RCC 7860 (cell line): Measurements from ENCODE around the gene NEK9.

ENCODE experiments used
- DNase-seq: peaks from one replicate; pipeline ENCODE4 v3.0.0-alpha.2; 2015; ENCODE audit warnings: low spot score
- FAIRE-seq: peaks from 2 replicates; lab custom pipeline; 2012; peaks lifted over from hg19 to GRCh38; lab: Jason Lieb, UNC

Gene NEK9

GRCh38 chr14:75044752-75045151 is 82.1 kb downstream of the NEK9 start:
- FAIRE-seq: no peak

DNA sequence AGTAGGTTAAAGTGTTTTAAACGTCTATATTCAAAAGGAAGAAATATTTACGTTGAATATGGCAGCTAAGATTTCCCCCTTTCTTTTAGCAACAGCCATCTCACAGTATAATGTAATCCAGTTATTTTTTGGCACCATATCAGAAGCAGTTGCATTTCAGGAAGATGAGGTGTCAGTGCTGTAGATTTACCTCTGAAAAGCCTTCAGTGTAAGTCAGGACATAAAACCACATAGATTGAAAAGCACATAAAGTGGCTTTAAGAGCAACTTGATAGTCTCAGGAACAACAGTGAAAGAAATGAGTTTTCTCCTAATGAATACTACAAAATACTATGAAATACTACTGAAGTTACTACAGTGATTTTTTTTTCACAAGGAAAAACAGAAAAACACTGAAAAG is 82.5 kb downstream of the NEK9 start:
- FAIRE-seq (peak; percentile 45), DNase-seq (peak; percentile 48)

More at GRCh38 chr14:75044752-75045151, 82.1 kb downstream of the NEK9 start:
- no peak for DNase-seq

DNA sequence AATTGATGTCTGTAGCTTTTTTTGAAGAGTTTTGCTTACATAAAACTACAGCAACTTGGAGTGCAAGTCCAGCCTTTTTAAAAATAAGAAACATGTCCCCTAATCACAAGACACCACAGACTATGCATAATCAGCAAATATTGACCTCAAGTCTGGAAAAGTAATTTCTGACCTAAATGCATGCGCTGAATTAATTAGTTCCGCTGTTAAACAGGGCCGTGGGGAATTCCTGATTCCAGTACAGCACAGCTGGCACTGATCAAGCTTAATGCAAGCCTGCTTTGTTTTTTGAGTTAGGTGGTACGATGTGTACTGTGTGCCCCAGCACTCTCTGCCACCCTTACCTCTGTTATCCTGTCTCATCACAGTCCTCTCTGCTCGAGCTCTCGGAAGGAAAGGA is 84.8 kb downstream of the NEK9 start:
- DNase-seq (no peak), FAIRE-seq (no peak)

- DNase-seq (peak; percentile 53), FAIRE-seq (peak; percentile 48)
Measured at GRCh38 chr14:75041613-75042012, 85.2 kb downstream of the NEK9 start.

GRCh38 chr14:75040959-75041358 is 85.9 kb downstream of the NEK9 start:
- DNase-seq: no peak
- FAIRE-seq: no peak

GRCh38 chr14:75040507-75040906 is 86.3 kb downstream of the NEK9 start:
- FAIRE-seq: no peak
- no peak for DNase-seq

GRCh38 chr14:75032939-75033338 is 93.9 kb downstream of the NEK9 start:
- no peak for DNase-seq
- no peak for FAIRE-seq

GRCh38 chr14:75030147-75030546 is 96.7 kb downstream of the NEK9 start:
- FAIRE-seq: no peak
- DNase-seq: no peak
